Gastrocnemius medialis (tissue), 4 donors: ENCODE results near the gene AKAP10.

Source experiments
- POLR2A ChIP-seq, 2 donors: fragments of 450-650 bp; IDR thresholded peaks; one replicate each; pipeline ENCODE4 v1.6.1; 2017; ENCODE audit warnings: antibody characterized with exemption in 2 of 2, mild to moderate bottlenecking in 2 of 2, moderate library complexity in 2 of 2
- TF ChIP-seq, protein P1 (sequence below), 5 experiments: fragments of 450-650 bp in 3 of 5; fragments of 200-600 bp in 2 of 5; sonication (generic) in 2 of 5; IDR thresholded peaks in 4 of 5; conservative IDR thresholded peaks in 1 of 5; 1 replicate in 4 of 5; 2 replicates in 1 of 5; pipeline ENCODE4 v1.5.1; 2016 to 2019; ENCODE audit warnings: antibody characterized with exemption in 5 of 5, mild to moderate bottlenecking in 3 of 5, moderate library complexity in 3 of 5

DNA sequence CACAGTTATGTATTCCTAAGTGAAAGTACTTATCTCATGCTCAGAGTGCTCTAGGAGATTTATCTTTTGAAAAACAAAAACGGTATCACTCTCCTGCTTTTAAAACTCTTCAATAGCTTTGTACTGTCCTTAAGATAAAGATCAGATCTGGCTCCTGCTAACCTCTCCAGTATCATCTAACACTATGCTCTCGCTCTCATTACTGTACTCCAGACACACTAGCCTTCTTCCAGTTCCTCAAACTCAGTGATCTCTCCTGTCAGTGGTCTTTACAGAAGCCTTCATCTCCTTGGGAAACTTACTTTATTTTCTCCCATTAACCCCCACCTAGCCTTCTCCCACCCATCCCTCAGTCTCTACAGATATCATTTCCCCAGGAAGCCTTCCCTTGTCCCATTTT lies 120.0 kb downstream of the AKAP10 start:
- no peak for TF ChIP-seq POLR2A (IDR thresholded peaks at IDR 0.05)
- TF ChIP-seq, protein P1, sequence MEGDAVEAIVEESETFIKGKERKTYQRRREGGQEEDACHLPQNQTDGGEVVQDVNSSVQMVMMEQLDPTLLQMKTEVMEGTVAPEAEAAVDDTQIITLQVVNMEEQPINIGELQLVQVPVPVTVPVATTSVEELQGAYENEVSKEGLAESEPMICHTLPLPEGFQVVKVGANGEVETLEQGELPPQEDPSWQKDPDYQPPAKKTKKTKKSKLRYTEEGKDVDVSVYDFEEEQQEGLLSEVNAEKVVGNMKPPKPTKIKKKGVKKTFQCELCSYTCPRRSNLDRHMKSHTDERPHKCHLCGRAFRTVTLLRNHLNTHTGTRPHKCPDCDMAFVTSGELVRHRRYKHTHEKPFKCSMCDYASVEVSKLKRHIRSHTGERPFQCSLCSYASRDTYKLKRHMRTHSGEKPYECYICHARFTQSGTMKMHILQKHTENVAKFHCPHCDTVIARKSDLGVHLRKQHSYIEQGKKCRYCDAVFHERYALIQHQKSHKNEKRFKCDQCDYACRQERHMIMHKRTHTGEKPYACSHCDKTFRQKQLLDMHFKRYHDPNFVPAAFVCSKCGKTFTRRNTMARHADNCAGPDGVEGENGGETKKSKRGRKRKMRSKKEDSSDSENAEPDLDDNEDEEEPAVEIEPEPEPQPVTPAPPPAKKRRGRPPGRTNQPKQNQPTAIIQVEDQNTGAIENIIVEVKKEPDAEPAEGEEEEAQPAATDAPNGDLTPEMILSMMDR (IDR thresholded peaks at IDR 0.05 in 4 of 5, conservative IDR thresholded peaks at IDR 0.05 in 1 of 5): no peak
